UCSD-AML1 (cell line): ENCODE data around the gene ARHGAP21.
"Not testable (repeated sequence)": the region's sequence is repeated elsewhere in the genome, so short reads cannot be mapped to it uniquely, and the experiment has no call there.

Experiments
- DNase-seq: peaks from one replicate; lab custom pipeline; 2025; ENCODE audit not compliant: unreplicated experiment; lab: John Stamatoyannopoulos, UW

The ARHGAP21 gene

GRCh38 chr10:24643679-24644209 lies 79.9 kb downstream of the ARHGAP21 start:
- DNase-seq: no peak

GRCh38 chr10:24642921-24643678 lies 80.6 kb downstream of the ARHGAP21 start:
- DNase-seq: no peak

DNA sequence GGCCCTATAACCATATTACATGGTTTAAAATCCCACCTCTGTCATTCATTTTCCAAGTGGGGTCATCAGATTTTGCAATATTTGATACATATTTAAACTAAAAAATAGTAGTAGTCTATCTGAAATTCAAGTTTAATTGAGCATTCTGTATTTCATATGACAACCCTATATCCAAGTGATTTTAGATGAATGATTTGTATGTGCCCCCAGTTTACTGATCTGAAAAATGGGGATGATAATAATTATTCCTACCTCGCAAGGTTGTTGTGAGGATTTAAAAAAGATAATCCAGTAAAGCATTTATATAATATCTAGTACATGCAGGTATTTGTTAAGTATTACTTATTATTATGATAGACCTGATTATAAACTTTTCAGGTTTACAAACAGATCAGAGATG lies 84.6 kb downstream of the ARHGAP21 start:
- DNase-seq: no peak

- DNase-seq: no peak
Observed at GRCh38 chr10:24625778-24626177, 97.9 kb downstream of the ARHGAP21 start.

- DNase-seq: no peak
Observed at GRCh38 chr10:24623383-24623782, 100.3 kb downstream of the ARHGAP21 start.

- DNase-seq: no peak
Observed at GRCh38 chr10:24622781-24623301, 100.8 kb downstream of the ARHGAP21 start.

GRCh38 chr10:24621035-24621795 lies 102.5 kb downstream of the ARHGAP21 start:
- not testable (repeated sequence) for DNase-seq

DNA sequence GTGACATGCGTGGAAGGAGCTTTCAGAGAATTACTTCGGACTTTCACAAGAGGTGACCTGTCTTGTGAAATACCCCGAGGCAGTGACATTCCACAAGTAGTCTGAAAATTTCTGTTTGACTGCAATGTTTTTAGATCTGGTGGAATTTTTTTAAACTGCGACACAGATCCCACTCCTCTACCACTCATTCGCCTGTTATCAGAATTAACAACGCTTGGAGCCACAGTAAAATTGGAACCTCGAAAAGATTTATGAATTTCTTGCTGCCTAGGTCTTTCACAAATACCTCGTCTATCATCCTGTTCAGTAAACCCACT lies 103.7 kb downstream of the ARHGAP21 start:
- DNase-seq: not testable (repeated sequence)

DNA sequence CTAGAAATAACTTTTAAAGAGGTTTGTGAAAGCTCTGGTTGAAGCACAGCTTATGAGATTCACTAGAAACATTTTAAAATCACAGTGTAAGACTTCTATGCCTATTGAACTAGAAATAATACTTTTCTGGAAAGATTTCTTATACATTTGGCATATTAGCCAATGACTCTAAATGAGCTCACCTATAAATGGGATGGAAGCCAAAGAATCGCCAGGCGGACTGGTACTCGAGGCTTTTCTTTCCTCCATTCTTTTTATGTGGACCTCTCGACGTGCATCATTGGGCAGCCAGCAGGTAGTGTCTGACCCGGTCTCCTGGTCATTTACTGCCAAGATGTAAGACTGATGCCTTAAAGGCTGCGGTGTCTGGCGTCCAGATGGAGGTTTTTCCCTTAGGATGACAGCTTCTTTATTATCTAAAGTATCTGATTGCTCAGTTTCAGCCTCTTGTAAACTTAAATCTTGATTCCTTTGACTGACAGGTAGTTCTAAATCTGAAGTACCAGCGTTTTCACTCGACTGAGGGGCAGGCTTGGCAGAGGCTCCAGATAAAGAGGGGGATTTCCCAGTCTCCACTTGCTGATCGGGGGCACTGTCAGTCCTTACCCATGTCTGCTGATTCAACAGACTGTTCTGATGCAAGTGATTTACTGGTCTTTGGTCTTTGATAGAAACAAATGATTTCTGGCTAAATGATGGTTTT lies 104.2 kb downstream of the ARHGAP21 start:
- DNase-seq: not testable (repeated sequence)

DNA sequence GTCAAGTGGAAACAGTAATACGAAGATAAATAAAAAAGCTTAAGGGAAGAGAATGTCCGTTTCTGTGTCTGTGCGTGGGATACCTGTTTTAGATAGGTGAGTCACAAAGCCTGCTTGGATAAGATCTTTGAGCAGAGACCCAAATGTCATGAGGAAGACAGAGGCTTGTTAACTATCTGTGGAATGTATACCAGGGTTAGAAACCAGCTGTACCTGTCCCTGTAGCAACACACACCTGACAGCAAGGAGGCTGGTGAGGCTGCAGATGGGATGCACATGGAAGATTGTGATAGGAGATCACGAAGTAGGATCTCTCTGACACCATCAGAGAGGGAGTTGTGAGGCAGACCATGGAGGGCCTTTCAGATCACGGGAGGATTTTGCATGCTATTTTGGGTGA lies 105.3 kb downstream of the ARHGAP21 start:
- no peak for DNase-seq

- DNase-seq: peak; percentile 52
Observed at GRCh38 chr10:24617771-24618396, 105.8 kb downstream of the ARHGAP21 start.

DNA sequence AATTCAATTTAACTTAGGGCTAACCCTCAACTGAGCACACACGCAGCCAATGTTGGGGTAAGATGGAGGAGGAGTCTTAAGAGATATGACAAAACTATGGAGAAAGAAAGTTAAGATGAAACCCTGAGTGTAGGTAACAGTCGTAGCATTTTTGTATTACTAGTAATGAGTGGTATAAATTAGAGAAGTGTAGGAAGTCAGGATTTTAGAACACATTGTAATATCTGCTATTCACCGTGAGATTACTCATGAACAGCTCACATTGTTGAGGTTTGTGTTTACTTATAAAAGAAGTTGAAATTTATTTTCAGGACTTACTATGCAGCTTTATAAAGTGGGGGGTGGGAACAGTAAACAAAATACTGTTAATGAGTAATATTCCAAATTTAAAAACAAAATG lies 107.2 kb downstream of the ARHGAP21 start:
- no peak for DNase-seq

- no peak for DNase-seq
Observed at GRCh38 chr10:24606021-24606420, 117.7 kb downstream of the ARHGAP21 start.

GRCh38 chr10:24605141-24605540 lies 118.5 kb downstream of the ARHGAP21 start:
- DNase-seq: no peak

DNA sequence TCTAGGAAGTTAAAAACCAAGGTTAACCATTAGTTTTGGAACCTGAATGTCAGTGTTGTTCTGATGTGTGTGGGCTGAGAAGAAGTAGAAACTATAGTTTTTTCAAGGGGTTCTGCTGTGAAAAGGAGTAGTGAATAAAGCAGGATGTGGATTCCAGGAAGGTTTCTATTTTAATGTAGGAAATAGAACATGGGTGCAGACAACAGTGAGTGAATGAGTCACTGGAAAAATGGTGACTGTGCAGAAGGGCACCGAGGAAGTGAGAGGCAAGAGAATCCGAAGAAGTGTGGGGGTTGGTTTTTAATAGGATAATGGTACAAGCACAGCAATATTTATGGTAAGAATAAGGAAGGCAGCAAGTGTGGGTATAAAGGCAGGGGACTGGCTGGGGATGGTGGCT lies 120.4 kb downstream of the ARHGAP21 start:
- DNase-seq: no peak

GRCh38 chr10:24597961-24598360 lies 125.7 kb downstream of the ARHGAP21 start:
- DNase-seq: no peak

- no peak for DNase-seq
Observed at GRCh38 chr10:24597426-24597825, 126.3 kb downstream of the ARHGAP21 start.

DNA sequence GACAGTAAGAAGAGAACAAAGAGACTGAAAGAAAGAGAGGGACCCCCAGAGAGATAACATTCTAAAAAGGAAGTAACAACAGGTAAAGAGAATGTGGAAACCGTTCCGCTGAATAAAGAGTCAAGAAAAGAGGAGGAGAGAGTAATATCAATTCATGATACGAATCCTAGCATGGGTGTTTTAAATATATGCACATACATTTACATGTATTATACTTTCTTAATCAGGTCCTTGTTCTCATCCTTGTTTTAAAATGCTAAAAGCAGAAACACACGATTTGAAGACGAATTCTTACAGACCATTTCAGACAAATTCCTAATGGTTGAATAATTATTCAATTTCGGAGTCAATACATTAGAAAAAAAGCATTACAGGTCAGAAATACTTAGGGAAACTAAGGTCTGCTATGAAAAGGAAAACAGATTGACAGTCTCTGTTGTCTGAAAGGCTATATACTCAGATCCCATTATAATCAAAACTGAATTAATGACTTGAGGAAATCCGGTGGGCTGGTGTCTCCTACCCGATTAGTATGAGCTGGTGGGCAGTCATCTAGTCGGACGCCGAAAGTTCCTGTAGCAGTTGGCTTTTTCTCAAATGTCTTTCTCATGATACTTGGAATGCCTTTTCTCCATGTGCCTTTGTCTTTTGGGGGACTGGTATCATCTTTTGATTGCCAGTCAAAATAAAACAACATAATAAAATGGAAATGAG lies 127.3 kb downstream of the ARHGAP21 start:
- DNase-seq: no peak

- no peak for DNase-seq
Observed at GRCh38 chr10:24590697-24591457, 132.8 kb downstream of the ARHGAP21 start.

- DNase-seq: no peak
Observed at GRCh38 chr10:24589265-24589664, 134.4 kb downstream of the ARHGAP21 start.
